GM12878 (cell line): ENCODE measurements around the gene PTPN14. TPM values are rescaled to one million over a fixed set of nuclear protein-coding genes. Genes with fewer than 3 reads are reported as not detected.
A peak's percentile ranks its signal among the peaks of the same experiment; 100 is the strongest.

Experiments
- ATAC-seq: fragments of 200-7000 bp; cut with Tn5 transposase; 3 replicates; pipeline ENCODE4 v1.9.1; 2020; ENCODE audit warnings: mild to moderate bottlenecking, moderate library complexity
- BruUV-seq: library from RNA; stranded (reverse); fragments of 400-500 nt; replicated peaks from 2 replicates; lab custom pipeline; 2021; lab: Mats Ljungman, UMichigan
- CTCF ChIA-PET: fragments of 300-600 bp; sonication (Branson Sonifier 250); formaldehyde crosslinking; extraction: SDS; loops from one replicate; lab custom pipeline; 2021; ENCODE audit warnings: inconsistent platforms; lab: Yijun Ruan, JAX
- POLR2A ChIA-PET: fragments of 350-600 bp; formaldehyde crosslinking; extraction: SDS; loops from one replicate; lab custom pipeline; 2021; ENCODE audit warnings: inconsistent platforms; lab: Charles Lee
- RAD21 ChIA-PET: fragments of 300-600 bp; sonication (Branson Sonifier 250); formaldehyde crosslinking; loops from one replicate; lab custom pipeline; 2023; ENCODE audit warnings: antibody characterized with exemption; ENCODE audit not compliant: unreplicated experiment; lab: Charles Lee
- SMC1A ChIA-PET: fragments of 300-600 bp; sonication (Branson Sonifier 250); formaldehyde crosslinking; loops from one replicate; lab custom pipeline; 2023; ENCODE audit not compliant: unreplicated experiment, uncharacterized antibody; lab: Charles Lee
- DNase-seq: peaks from one replicate; pipeline ENCODE4 v3.0.0-alpha.2; 2011; ENCODE audit warnings: low read depth, low spot score
- FAIRE-seq: peaks from 3 replicates; lab custom pipeline; 2011; peaks lifted over from hg19 to GRCh38; lab: Jason Lieb, UNC
- H2AFZ ChIP-seq: 2 replicates; pipeline ENCODE4 v1.6.0; 2011; ENCODE audit warnings: low read depth, low read length, control low read depth; ENCODE audit not compliant: control insufficient read depth
- H3K27ac ChIP-seq: 2 replicates; pipeline ENCODE4 v1.5.1; 2011; ENCODE audit warnings: control low read depth; ENCODE audit not compliant: control insufficient read depth, insufficient read depth
- H3K27me3 ChIP-seq, 2 experiments: replicated peaks in 1 of 2; 2 replicates each; pipeline versions ENCODE4 v1.6.0 to v1.6.1; 2011; ENCODE audit warnings: low read length in 1 of 2; ENCODE audit not compliant: control insufficient read depth in 2 of 2, insufficient read depth in 2 of 2
- H3K36me3 ChIP-seq, 2 experiments: 2 replicates each; pipeline ENCODE4 v1.5.1; 2011; ENCODE audit warnings: low read length in 1 of 2; ENCODE audit not compliant: control insufficient read depth in 2 of 2, insufficient read depth in 2 of 2
- H3K4me1 ChIP-seq: 2 replicates; pipeline ENCODE4 v1.6.1; 2011; ENCODE audit warnings: mild to moderate bottlenecking, low read length, moderate library complexity, mixed read lengths; ENCODE audit not compliant: control insufficient read depth, insufficient read depth
- H3K4me2 ChIP-seq: 2 replicates; pipeline ENCODE4 v1.6.0; 2011; ENCODE audit warnings: control low read depth; ENCODE audit not compliant: control insufficient read depth, insufficient read depth
- H3K4me3 ChIP-seq: fragments of 200-600 bp; sonication (generic); 2 replicates; pipeline ENCODE4 v1.5.1; 2016
- H3K79me2 ChIP-seq: 2 replicates; pipeline ENCODE4 v1.6.0; 2011; ENCODE audit warnings: low read length; ENCODE audit not compliant: control insufficient read depth, insufficient read depth
- H3K9ac ChIP-seq: 2 replicates; pipeline ENCODE4 v1.8.0; 2011; ENCODE audit warnings: low read length, control low read depth, mixed read lengths; ENCODE audit not compliant: control insufficient read depth, insufficient read depth
- H3K9me3 ChIP-seq: replicated peaks from 3 replicates; pipeline ENCODE4 v1.5.1; 2011; ENCODE audit warnings: mild to moderate bottlenecking, low read length; ENCODE audit not compliant: control insufficient read depth, insufficient read depth
- H4K20me1 ChIP-seq: 2 replicates; pipeline ENCODE4 v1.6.0; 2011; ENCODE audit not compliant: control insufficient read depth, insufficient read depth
- CHD4 ChIP-seq: fragments of 200-600 bp; sonication (generic); IDR thresholded peaks from 2 replicates; pipeline ENCODE4 v1.6.1; 2016; ENCODE audit warnings: mild to moderate bottlenecking
- HCFC1 ChIP-seq: fragments of 150-350 bp; IDR thresholded peaks from 2 replicates; pipeline ENCODE4 v1.6.1; 2014; ENCODE audit warnings: low read length
- IKZF1 ChIP-seq: fragments of 450-650 bp; conservative IDR thresholded peaks from 2 replicates; pipeline ENCODE4 v1.6.1; 2017; ENCODE audit warnings: antibody characterized with exemption, mild to moderate bottlenecking
- MTA2 ChIP-seq: fragments of 450-650 bp; IDR thresholded peaks from 2 replicates; pipeline ENCODE4 v1.6.1; 2016; ENCODE audit warnings: low read depth, mild to moderate bottlenecking, moderate library complexity
- NR2F1 ChIP-seq: fragments of 450-650 bp; conservative IDR thresholded peaks from 2 replicates; pipeline ENCODE4 v1.6.1; 2017; ENCODE audit warnings: mild to moderate bottlenecking
- NRF1 ChIP-seq: conservative IDR thresholded peaks from 2 replicates; pipeline ENCODE4 v1.6.1; 2011; ENCODE audit warnings: mild to moderate bottlenecking, low read depth, low read length, improper control_type of control experiment
- WGBS: methylation state at CpG from one replicate; pipeline ENCODE4 v1.1.6; 2016; ENCODE audit warnings: low lambda C conversion rate; ENCODE audit not compliant: insufficient replicate concordance, insufficient coverage; ENCODE audit errors: missing lambda C conversion rate; 5-methylcytosine and 5-hydroxymethylcytosine counted together
- in situ Hi-C: fragments of 300-500 bp; cut with MboI; formaldehyde crosslinking; loops from 9 replicates; pipeline ENCODE4 v1.14.3; 2018; ENCODE audit warnings: mixed read lengths
- intact Hi-C: fragments of 100-400 bp; cut with micrococcal nuclease; formaldehyde crosslinking; loops from one replicate; pipeline ENCODE4 v1.14.2; 2022; ENCODE audit not compliant: unreplicated experiment
- polyA plus RNA-seq, 11 experiments: library from polyadenylated mRNA; depleted of rRNA in 4 of 11; unstranded in 6 of 11; stranded (reverse) in 5 of 11; fragments of >200 nt; fragmentation: Nextera tagmentation in 4 of 11; fragmentation: Illumina TruSeq in 1 of 11; extraction: Ambion mirVana in 4 of 11; extraction: Trizol in 1 of 11; gene quantifications; 1 replicate in 1 of 11; 2 replicates in 10 of 11; pipeline versions ENCODE4 v1.2.1 to v1.2.3, GENCODE V29; 2011 to 2016; ENCODE audit warnings: inconsistent platforms in 2 of 11, missing spikeins in 2 of 11, low read depth in 1 of 11
- total RNA-seq, 4 experiments: library from RNA; depleted of rRNA in 3 of 4; stranded (reverse); fragments of >200 nt in 3 of 4; fragmentation: Illumina TruSeq in 1 of 4; extraction: Trizol in 1 of 4; gene quantifications; 2 replicates each; pipeline versions ENCODE4 v1.2.1 to v1.2.3, GENCODE V29; 2013 to 2021
- TF ChIP-seq, protein P1 (sequence below): IDR thresholded peaks from 2 replicates; pipeline ENCODE4 v1.6.1; 2012; ENCODE audit warnings: low read depth, low read length, improper control_type of control experiment
- TF ChIP-seq, protein P2 (sequence below): IDR thresholded peaks from 2 replicates; pipeline ENCODE4 v1.6.1; 2012; ENCODE audit warnings: improper control_type of control experiment, low read depth, low read length; ENCODE audit not compliant: insufficient replicate concordance

The PTPN14 gene
- total and polyA plus RNA-seq, 10 of the 15 experiments (the other 5 are each of a cell fraction or from before 2014, with no cell fraction given), result 0.05 to 5.1 (median 0.44) TPM

DNA sequence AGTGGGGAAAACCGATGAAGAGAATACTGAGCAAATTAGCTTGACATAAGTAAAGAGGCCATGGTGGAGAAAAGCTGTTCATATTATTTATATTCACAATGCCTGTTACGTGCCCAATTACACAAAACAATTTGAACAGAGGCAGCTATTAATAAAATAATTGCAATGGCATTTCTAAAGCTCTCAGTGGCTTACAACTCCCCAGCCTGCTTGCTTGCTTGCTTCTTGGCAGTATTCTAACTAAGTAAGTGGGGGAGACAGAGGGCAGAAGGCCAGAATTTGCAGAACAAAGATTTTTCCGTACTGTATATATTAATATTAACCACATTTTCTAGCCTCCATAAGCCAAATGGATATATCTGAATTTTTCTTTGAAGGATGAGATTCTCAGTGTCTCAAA is 12.9 kb downstream of the PTPN14 start (continued):
- no peak for TF ChIP-seq HCFC1
- TF ChIP-seq, protein P1, sequence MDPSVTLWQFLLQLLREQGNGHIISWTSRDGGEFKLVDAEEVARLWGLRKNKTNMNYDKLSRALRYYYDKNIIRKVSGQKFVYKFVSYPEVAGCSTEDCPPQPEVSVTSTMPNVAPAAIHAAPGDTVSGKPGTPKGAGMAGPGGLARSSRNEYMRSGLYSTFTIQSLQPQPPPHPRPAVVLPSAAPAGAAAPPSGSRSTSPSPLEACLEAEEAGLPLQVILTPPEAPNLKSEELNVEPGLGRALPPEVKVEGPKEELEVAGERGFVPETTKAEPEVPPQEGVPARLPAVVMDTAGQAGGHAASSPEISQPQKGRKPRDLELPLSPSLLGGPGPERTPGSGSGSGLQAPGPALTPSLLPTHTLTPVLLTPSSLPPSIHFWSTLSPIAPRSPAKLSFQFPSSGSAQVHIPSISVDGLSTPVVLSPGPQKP, result no peak
- TF ChIP-seq, protein P2, sequence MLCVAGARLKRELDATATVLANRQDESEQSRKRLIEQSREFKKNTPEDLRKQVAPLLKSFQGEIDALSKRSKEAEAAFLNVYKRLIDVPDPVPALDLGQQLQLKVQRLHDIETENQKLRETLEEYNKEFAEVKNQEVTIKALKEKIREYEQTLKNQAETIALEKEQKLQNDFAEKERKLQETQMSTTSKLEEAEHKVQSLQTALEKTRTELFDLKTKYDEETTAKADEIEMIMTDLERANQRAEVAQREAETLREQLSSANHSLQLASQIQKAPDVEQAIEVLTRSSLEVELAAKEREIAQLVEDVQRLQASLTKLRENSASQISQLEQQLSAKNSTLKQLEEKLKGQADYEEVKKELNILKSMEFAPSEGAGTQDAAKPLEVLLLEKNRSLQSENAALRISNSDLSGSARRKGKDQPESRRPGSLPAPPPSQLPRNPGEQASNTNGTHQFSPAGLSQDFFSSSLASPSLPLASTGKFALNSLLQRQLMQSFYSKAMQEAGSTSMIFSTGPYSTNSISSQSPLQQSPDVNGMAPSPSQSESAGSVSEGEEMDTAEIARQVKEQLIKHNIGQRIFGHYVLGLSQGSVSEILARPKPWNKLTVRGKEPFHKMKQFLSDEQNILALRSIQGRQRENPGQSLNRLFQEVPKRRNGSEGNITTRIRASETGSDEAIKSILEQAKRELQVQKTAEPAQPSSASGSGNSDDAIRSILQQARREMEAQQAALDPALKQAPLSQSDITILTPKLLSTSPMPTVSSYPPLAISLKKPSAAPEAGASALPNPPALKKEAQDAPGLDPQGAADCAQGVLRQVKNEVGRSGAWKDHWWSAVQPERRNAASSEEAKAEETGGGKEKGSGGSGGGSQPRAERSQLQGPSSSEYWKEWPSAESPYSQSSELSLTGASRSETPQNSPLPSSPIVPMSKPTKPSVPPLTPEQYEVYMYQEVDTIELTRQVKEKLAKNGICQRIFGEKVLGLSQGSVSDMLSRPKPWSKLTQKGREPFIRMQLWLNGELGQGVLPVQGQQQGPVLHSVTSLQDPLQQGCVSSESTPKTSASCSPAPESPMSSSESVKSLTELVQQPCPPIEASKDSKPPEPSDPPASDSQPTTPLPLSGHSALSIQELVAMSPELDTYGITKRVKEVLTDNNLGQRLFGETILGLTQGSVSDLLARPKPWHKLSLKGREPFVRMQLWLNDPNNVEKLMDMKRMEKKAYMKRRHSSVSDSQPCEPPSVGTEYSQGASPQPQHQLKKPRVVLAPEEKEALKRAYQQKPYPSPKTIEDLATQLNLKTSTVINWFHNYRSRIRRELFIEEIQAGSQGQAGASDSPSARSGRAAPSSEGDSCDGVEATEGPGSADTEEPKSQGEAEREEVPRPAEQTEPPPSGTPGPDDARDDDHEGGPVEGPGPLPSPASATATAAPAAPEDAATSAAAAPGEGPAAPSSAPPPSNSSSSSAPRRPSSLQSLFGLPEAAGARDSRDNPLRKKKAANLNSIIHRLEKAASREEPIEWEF, result no peak
- TF ChIP-seq NRF1, result no peak

GRCh38 chr1:214537872-214538473 is 13.4 kb downstream of the PTPN14 start:
- in situ Hi-C loops, result no loop called here
- 12% methylated on average over 4 of the region's 4 CpGs for WGBS
- no peak for FAIRE-seq

More at GRCh38 chr1:214537872-214538473, 13.4 kb downstream of the PTPN14 start:
- Histone ChIP-seq H3K4me1 (no peaks in the 10 kb centered on the region), H3K27ac (no peak overlapping the region), H3K9ac (no peak overlapping the region), H3K4me2 (no peak overlapping the region), H3K79me2 (no peaks in the 10 kb centered on the region), H4K20me1 (no peaks in the 10 kb centered on the region), H3K9me3 (no peaks in the 10 kb centered on the region), H3K4me3 (no peak overlapping the region), H2AFZ (no peak overlapping the region), H3K36me3 (no peaks in the 10 kb centered on the region), H3K27me3 (no peaks in the 10 kb centered on the region; a peak in 1 of 4 replicates)
- BruUV-seq, result no TSS peak
- ChIA-PET CTCF (interaction anchor here (0.8 to 3.0 kb wide), 12 partner anchors 8 to 206 kb away, joined by 3 to 16 read pairs (median 4); no protein-coding TSS in a partner anchor), RAD21 (interaction anchor here (0.7 to 6.2 kb wide), 11 partner anchors 11 to 99 kb away, joined by 3 to 51 read pairs (median 3); partner anchors contain the start of gene PTPN14), POLR2A (interaction anchor here (0.9 to 4.5 kb wide), 7 partner anchors 9 to 56 kb away, joined by 3 to 40 read pairs (median 4); partner anchors contain the start of gene PTPN14), SMC1A (interaction anchor here (0.9 to 6.4 kb wide), 17 partner anchors 12 to 205 kb away, joined by 3 to 83 read pairs (median 7); partner anchors contain the start of gene PTPN14)
- 0 out of 2 replicates have a peak, but pooled peaks have one; percentile 27 for TF ChIP-seq NR2F1
- TF ChIP-seq MTA2, result peak; percentile 34; the same call in 1 of the 2 replicates
- 0 out of 2 replicates have a peak, but pooled peaks have one; percentile 18 for TF ChIP-seq IKZF1
- no peak for TF ChIP-seq CHD4
- intact Hi-C loops, result no loop called here
- no peak for DNase-seq
- peak; percentile 62 for ATAC-seq
